Thoracic aorta (tissue), 2 donors: Measurements from ENCODE around the gene TC2N. TPM values are rescaled to one million over a fixed set of nuclear protein-coding genes. Genes with fewer than 3 reads are reported as not detected.
"Not testable (repeated sequence)": the region's sequence is repeated elsewhere in the genome, so short reads cannot be mapped to it uniquely, and the experiment has no call there.

Experiments
- ATAC-seq: fragments of 150-250 bp; one replicate; pipeline ENCODE4 v1.8.0; 2017; ENCODE audit warnings: low read depth; ENCODE audit not compliant: insufficient number of reproducible peaks, low FRiP score
- DNase-seq: peaks from one replicate; pipeline ENCODE4 v3.0.0-alpha.2; 2020; ENCODE audit warnings: low spot score
- H3K27ac ChIP-seq, 2 donors: fragments of 200-600 bp; sonication (generic); 1 replicate in 1 of 2; 2 replicates in 1 of 2; pipeline ENCODE4 v1.5.1; 2016; ENCODE audit warnings: mild to moderate bottlenecking in 2 of 2, moderate library complexity in 2 of 2
- H3K27me3 ChIP-seq: fragments of 200-600 bp; sonication (generic); replicated peaks from 2 replicates; pipeline ENCODE4 v1.6.0; 2016; ENCODE audit warnings: mild to moderate bottlenecking; ENCODE audit not compliant: insufficient read depth
- H3K36me3 ChIP-seq: fragments of 200-600 bp; sonication (generic); one replicate; pipeline ENCODE4 v1.5.1; 2016
- H3K4me1 ChIP-seq, 2 donors: fragments of 200-600 bp; sonication (generic); 1 replicate in 1 of 2; 2 replicates in 1 of 2; pipeline versions ENCODE4 v1.5.1 to v1.6.0; 2016; ENCODE audit warnings: low read depth in 2 of 2, mild to moderate bottlenecking in 1 of 2; ENCODE audit not compliant: control insufficient read depth in 1 of 2
- H3K4me3 ChIP-seq: fragments of 200-600 bp; sonication (generic); 2 replicates; pipeline ENCODE4 v1.5.1; 2016; ENCODE audit warnings: mild to moderate bottlenecking
- H3K9me3 ChIP-seq: fragments of 200-600 bp; sonication (generic); 2 replicates; pipeline ENCODE4 v1.5.1; 2016
- total RNA-seq, 2 donors: library from RNA; depleted of rRNA; stranded (reverse); fragments of >200 nt; gene quantifications; one replicate each; pipeline versions ENCODE4 v1.1.0 to v1.2.3, GENCODE V29; 2016
- TF ChIP-seq, protein P1 (sequence below): fragments of 200-600 bp; sonication (generic); IDR thresholded peaks from one replicate; pipeline ENCODE4 v1.5.1; 2019; ENCODE audit warnings: antibody characterized with exemption

TC2N gene
- total RNA-seq, 2 donors from 2014 or later = 146 to 172 TPM

DNA sequence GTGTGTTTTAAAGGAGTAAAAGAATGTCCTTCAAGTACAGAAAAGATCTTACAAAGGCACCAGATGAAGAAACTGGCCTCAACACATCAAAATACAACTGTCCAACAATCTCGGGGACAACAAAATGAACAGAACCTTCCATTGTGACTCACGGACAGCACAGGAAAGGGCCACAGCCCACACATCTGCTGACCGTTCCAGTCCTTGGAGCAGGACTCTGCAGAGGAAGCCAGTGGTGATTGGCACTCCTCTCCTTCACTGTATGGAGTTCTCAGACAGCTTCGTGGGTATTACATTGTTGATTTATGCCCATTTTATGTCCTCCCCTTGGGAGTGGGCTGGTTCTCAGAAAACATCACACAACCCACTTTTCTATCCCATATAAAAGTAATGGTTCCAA is 32.5 kb upstream of the TC2N start:
- no peaks in the 10 kb centered on the region for H3K9me3 ChIP-seq
- peaks cover 60 to 97% of the 10 kb centered on the region in 2 donors for H3K4me1 ChIP-seq
- DNase-seq (no peak), ATAC-seq (no peak)
- H3K27me3 ChIP-seq = no peaks in the 10 kb centered on the region
- H3K27ac ChIP-seq = peak overlapping the region; percentile 94 to 96
- no peak overlapping the region for H3K4me3 ChIP-seq
- H3K36me3 ChIP-seq = no peaks in the 10 kb centered on the region
- TF ChIP-seq, protein P1, sequence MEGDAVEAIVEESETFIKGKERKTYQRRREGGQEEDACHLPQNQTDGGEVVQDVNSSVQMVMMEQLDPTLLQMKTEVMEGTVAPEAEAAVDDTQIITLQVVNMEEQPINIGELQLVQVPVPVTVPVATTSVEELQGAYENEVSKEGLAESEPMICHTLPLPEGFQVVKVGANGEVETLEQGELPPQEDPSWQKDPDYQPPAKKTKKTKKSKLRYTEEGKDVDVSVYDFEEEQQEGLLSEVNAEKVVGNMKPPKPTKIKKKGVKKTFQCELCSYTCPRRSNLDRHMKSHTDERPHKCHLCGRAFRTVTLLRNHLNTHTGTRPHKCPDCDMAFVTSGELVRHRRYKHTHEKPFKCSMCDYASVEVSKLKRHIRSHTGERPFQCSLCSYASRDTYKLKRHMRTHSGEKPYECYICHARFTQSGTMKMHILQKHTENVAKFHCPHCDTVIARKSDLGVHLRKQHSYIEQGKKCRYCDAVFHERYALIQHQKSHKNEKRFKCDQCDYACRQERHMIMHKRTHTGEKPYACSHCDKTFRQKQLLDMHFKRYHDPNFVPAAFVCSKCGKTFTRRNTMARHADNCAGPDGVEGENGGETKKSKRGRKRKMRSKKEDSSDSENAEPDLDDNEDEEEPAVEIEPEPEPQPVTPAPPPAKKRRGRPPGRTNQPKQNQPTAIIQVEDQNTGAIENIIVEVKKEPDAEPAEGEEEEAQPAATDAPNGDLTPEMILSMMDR = no peak

DNA sequence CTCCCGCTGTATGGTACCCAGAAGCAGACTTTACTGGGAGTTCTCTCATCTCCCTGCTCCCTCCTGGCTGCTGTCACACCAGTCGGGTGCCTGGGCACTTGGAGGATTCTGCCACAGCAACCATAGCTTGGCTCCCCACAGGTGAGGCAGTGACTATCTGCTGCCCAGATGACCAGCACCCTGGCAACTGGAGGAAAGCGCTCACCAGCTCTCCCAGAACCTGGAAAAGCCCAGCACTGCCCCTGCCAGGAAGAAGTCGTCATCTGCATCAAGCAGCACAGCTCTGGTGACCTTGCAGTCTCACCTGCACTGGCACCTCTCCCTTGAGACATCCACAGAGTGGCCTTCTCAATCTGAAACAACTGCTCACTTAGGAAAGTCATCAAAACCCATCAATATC is 31.9 kb upstream of the TC2N start:
- ATAC-seq (no peak), DNase-seq (no peak)
- no peaks in the 10 kb centered on the region for H3K27me3 ChIP-seq
- TF ChIP-seq, protein P1 = no peak
- peak overlapping the region; percentile 94 to 96 for H3K27ac ChIP-seq
- H3K4me3 ChIP-seq = no peak overlapping the region
- H3K36me3 ChIP-seq = no peaks in the 10 kb centered on the region
- H3K4me1 ChIP-seq = peaks cover 55 to 92% of the 10 kb centered on the region in 2 donors
- no peaks in the 10 kb centered on the region for H3K9me3 ChIP-seq

DNA sequence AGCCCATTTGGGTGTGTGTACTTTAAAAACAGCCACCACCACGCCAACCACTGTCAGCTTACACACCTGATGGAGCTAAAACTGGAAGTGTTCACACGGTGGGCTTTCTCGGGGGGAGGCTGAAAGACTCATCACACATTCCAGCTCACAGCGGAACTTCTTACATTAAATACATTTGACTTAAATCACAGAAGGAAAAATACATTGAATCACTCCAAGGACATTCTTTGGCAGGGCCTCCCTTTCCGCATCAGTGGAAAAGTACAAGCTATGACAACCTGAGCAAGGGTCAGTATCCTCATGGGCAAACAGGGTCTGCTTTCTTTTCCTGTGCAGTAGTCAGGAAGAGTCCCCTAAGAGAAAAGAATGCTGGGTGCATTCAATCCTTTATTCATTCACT is 31.0 kb upstream of the TC2N start:
- Histone ChIP-seq H3K27ac (peak overlapping the region; percentile 94 to 96), H3K9me3 (no peaks in the 10 kb centered on the region), H3K4me1 (peaks cover 50 to 91% of the 10 kb centered on the region in 2 donors), H3K27me3 (no peaks in the 10 kb centered on the region), H3K4me3 (peak overlapping the region; percentile 35), H3K36me3 (peaks cover 2% of the 10 kb centered on the region)
- no peak for DNase-seq
- no peak for ATAC-seq
- TF ChIP-seq, protein P1 = no peak

DNA sequence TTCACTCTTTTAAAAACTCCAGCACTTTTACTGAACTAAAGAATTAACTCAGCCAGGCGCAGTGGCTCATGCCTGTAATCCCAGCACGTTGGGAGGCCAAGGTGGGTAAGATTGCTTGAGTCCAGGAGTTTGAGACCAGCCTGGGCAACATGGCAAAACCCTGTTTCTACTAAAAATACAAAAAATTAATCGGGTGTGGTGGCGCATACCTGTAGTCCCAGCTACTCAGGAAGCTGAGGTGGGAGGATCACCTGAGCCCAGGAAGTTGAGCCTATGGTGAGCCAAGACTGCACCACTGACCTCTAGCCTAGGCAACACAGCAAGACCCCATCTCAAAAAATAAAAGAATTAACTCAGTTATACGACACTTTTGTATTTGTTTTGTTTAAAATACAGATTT is 30.4 kb upstream of the TC2N start:
- not testable (repeated sequence) for ATAC-seq, H3K4me3 ChIP-seq, H3K27me3 ChIP-seq, DNase-seq, H3K9me3 ChIP-seq, H3K36me3 ChIP-seq
- Histone ChIP-seq H3K27ac (peak overlapping the region; percentile 94 to 96), H3K4me1 (peaks cover 48 to 91% of the 10 kb centered on the region in 2 donors)

DNA sequence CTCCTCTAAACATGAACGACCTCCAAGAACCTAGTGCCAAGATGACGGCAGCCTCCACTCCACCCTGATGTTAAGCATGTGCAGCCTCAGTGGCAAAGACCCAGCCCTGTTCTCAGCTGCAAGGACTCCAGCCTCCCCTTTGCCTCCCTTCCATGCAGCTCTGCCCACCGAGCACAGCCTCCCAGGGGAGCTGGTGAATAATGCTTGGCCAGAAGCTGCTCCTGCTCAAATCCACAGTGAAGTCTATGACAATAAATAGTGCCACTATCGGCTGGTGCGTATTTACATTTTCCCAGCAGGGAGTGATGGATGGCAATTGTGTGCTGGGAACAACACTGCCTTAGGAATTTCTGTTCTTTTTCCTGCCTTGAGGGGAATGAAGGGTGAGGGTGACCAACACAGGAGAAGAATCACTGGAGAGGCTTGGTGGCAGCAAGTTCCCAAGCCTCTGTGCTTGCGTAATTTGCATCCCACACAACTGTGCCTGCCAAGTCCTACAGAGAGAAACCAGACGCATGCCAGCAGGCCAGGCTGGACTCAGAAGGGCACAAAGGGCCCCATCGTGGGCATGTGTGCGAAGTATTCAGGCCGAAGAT is 29.9 kb upstream of the TC2N start:
- Histone ChIP-seq H3K4me1 (peaks cover 53 to 91% of the 10 kb centered on the region in 2 donors), H3K27ac (peak overlapping the region; percentile 94 to 96), H3K4me3 (no peak overlapping the region), H3K9me3 (no peaks in the 10 kb centered on the region), H3K36me3 (peaks cover 5% of the 10 kb centered on the region), H3K27me3 (no peaks in the 10 kb centered on the region)
- TF ChIP-seq, protein P1 = no peak
- ATAC-seq = peak; percentile 59
- DNase-seq = peak; percentile 84

DNA sequence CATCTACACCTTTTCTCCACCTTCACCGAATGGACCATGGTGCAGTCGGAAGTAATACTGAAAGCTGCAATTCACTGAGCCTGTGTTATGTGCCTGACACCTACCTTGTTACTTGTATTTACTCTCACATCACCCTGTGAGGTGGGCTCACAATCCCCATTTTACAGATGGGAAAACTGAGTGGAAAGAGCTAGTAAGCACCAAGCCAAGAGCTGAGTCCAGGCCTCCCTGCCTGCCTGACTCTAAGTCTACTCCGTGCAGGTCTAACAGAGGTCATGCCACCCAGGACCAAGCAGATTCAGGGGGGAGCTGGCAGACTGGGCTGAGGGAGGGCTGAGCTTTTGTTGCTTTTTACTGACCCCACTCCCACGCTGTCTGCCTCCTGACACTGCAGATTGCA is 29.1 kb upstream of the TC2N start:
- ATAC-seq (no peak), DNase-seq (no peak)
- Histone ChIP-seq H3K9me3 (no peaks in the 10 kb centered on the region), H3K27me3 (no peaks in the 10 kb centered on the region), H3K36me3 (peaks cover 5% of the 10 kb centered on the region), H3K4me1 (peaks cover 55 to 91% of the 10 kb centered on the region in 2 donors), H3K4me3 (no peak overlapping the region), H3K27ac (peak overlapping the region; percentile 94 to 96)
- TF ChIP-seq, protein P1 = no peak
